ENCODE data around the gene ZNF592. TPM values are rescaled to one million over a fixed set of nuclear protein-coding genes. Genes with fewer than 3 reads are reported as not detected.

Gene ZNF592
- total and polyA plus RNA-seq, 7 experiments from 2014 or later, result 4.9 to 39.0 (median 37.2) TPM

DNA sequence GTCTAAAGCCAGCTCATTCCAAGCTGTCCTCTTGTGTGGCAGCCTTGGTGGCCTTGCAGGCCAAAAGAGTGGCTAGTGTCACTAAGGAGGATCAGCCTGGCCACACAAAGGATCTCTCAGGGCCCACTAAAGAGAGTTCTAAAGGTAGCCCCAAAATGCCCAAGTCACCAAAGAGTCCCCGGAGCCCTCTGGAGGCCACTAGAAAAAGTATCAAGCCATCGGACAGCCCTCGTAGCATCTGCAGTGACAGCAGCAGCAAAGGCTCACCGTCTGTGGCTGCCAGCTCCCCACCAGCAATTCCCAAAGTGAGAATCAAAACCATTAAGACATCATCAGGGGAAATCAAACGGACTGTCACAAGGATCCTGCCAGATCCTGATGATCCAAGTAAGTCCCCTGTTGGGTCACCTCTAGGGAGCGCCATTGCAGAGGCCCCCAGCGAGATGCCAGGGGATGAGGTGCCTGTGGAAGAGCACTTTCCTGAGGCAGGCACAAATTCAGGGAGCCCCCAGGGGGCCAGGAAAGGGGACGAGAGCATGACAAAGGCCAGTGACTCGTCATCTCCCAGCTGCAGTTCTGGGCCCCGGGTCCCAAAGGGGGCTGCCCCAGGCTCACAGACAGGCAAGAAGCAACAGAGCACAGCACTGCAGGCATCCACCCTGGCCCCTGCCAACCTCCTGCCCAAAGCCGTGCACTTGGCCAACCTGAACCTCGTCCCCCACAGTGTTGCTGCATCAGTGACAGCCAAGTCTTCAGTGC lies 35.3 kb downstream of the ZNF592 start:
- H3K4me3 ChIP-seq (ENCODE audit: low read length), result no peak overlapping the region
- no peak overlapping the region for H3K27ac ChIP-seq (ENCODE audit: low read depth, low read length)
- H3K36me3 ChIP-seq (ENCODE audit: control insufficient read depth in 2 of 3, insufficient read depth in 3 of 3, low read length in 3 of 3), result peaks cover 11 to 42% (median 22%) of the 10 kb centered on the region in 3 experiments
- Mint-ChIP-seq H3K27ac (peak overlapping the region in 2 of 9 donors; percentile 17 to 48), H3K36me3 (peaks cover 6 to 34% (median 18%) of the 10 kb centered on the region in 5 donors), H3K4me3 (no peak overlapping the region), H3K4me1 (peaks cover 27 to 56% (median 42%) of the 10 kb centered on the region in 7 donors), H3K27me3 (no peaks in the 10 kb centered on the region), H3K9me3 (no peaks in the 10 kb centered on the region)
- no peaks in the 10 kb centered on the region for H3K4me1 ChIP-seq (ENCODE audit: control insufficient read depth in 2 of 2, insufficient read depth in 2 of 2, low read length in 2 of 2)
- H3K27me3 ChIP-seq (ENCODE audit: control insufficient read depth in 2 of 2, insufficient read depth in 2 of 2, low read length in 2 of 2), result no peaks in the 10 kb centered on the region
- intact Hi-C loops (cut with micrococcal nuclease), result no loop called here
- no peak for DNase-seq
- ChIA-PET CTCF (interaction anchor here (0.7 kb wide), 1 partner anchor 68 kb away, joined by 3 read pairs; no protein-coding TSS in a partner anchor), POLR2A (interaction anchor here (1.7 kb wide), 1 partner anchor 68 kb away, joined by 4 read pairs; the partner anchor contains the start of gene SEC11A)
- ATAC-seq, result no peak
- H3K9me3 ChIP-seq (ENCODE audit: control insufficient read depth in 2 of 3, low read length in 3 of 3), result no peaks in the 10 kb centered on the region

DNA sequence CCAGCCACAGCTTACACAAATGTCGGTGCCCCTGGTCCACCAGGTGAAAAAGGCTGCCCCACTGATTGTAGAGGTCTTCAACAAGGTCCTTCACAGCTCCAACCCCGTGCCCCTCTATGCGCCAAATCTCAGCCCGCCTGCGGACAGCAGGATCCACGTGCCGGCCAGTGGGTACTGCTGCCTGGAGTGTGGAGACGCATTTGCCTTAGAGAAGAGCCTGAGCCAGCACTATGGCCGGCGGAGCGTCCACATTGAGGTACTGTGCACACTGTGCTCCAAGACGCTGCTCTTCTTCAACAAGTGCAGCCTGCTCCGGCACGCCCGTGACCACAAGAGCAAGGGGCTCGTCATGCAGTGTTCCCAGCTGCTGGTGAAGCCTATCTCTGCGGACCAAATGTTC lies 35.9 kb downstream of the ZNF592 start:
- peaks cover 6 to 34% (median 16%) of the 10 kb centered on the region in 5 donors for H3K36me3 Mint-ChIP-seq

DNA sequence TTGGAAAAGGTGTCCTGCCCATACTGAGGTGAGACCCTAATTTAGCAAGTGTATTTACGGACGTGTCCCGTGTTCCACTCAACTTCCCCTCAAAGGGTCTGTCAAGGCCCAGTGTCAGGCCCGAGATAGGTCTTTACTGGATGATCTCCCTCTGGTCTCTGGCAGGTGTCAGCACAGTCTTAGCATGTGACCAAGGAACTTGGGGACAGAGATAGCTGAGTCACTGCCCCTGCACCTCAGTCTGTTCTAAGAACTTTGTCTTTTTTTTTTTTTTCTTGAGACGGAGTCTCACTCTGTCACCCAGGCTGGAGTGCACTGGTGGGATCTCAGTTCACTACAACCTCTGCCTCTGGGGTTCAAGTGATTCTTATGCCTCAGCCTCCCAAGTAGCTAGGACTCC lies 36.7 kb downstream of the ZNF592 start:
- Histone ChIP-seq H3K27me3 (ENCODE audit: control insufficient read depth in 2 of 2, insufficient read depth in 2 of 2, low read length in 2 of 2) (no peaks in the 10 kb centered on the region), H3K27ac (ENCODE audit: low read depth, low read length) (no peak overlapping the region), H3K4me1 (ENCODE audit: control insufficient read depth in 2 of 2, insufficient read depth in 2 of 2, low read length in 2 of 2) (no peaks in the 10 kb centered on the region), H3K36me3 (ENCODE audit: control insufficient read depth in 2 of 3, insufficient read depth in 3 of 3, low read length in 3 of 3) (peaks cover 11 to 41% (median 20%) of the 10 kb centered on the region in 3 experiments), H3K9me3 (ENCODE audit: control insufficient read depth in 2 of 3, low read length in 3 of 3) (no peaks in the 10 kb centered on the region), H3K4me3 (ENCODE audit: low read length) (no peak overlapping the region)
- Mint-ChIP-seq H3K36me3 (peaks cover 6 to 34% (median 16%) of the 10 kb centered on the region in 5 donors), H3K4me1 (peaks cover 27 to 47% (median 42%) of the 10 kb centered on the region in 7 donors), H3K4me3 (no peak overlapping the region), H3K9me3 (no peaks in the 10 kb centered on the region), H3K27me3 (no peaks in the 10 kb centered on the region), H3K27ac (peak overlapping the region in 3 of 9 donors; percentile 38 to 64 (median 40))
- no peak for ATAC-seq
- CTCF ChIA-PET, result no interaction called here
- intact Hi-C loops (cut with micrococcal nuclease), result no loop called here
- POLR2A ChIA-PET, result interaction anchor here (0.7 kb wide), 1 partner anchor 23 kb away, joined by 3 read pairs; no protein-coding TSS in a partner anchor
- DNase-seq, result no peak

More for the DNA sequence above, 35.9 kb downstream of the ZNF592 start:
- Histone ChIP-seq H3K27ac (ENCODE audit: low read depth, low read length) (no peak overlapping the region), H3K4me1 (ENCODE audit: control insufficient read depth in 2 of 2, insufficient read depth in 2 of 2, low read length in 2 of 2) (no peaks in the 10 kb centered on the region), H3K4me3 (ENCODE audit: low read length) (no peak overlapping the region), H3K9me3 (ENCODE audit: control insufficient read depth in 2 of 3, low read length in 3 of 3) (no peaks in the 10 kb centered on the region), H3K36me3 (ENCODE audit: control insufficient read depth in 2 of 3, insufficient read depth in 3 of 3, low read length in 3 of 3) (peaks cover 11 to 40% (median 20%) of the 10 kb centered on the region in 3 experiments), H3K27me3 (ENCODE audit: control insufficient read depth in 2 of 2, insufficient read depth in 2 of 2, low read length in 2 of 2) (no peaks in the 10 kb centered on the region)
- H3K27me3 Mint-ChIP-seq, result no peaks in the 10 kb centered on the region
- peaks cover 26 to 51% (median 41%) of the 10 kb centered on the region in 7 donors for H3K4me1 Mint-ChIP-seq
- no peaks in the 10 kb centered on the region for H3K9me3 Mint-ChIP-seq
- ChIA-PET CTCF (no interaction called here), POLR2A (interaction anchor here (1.7 kb wide), 1 partner anchor 69 kb away, joined by 4 read pairs; the partner anchor contains the start of gene SEC11A)
- intact Hi-C loops (cut with micrococcal nuclease), result no loop called here
- no peak for DNase-seq
- no peak overlapping the region for H3K27ac Mint-ChIP-seq
- no peak for ATAC-seq
- no peak overlapping the region for H3K4me3 Mint-ChIP-seq

DNA sequence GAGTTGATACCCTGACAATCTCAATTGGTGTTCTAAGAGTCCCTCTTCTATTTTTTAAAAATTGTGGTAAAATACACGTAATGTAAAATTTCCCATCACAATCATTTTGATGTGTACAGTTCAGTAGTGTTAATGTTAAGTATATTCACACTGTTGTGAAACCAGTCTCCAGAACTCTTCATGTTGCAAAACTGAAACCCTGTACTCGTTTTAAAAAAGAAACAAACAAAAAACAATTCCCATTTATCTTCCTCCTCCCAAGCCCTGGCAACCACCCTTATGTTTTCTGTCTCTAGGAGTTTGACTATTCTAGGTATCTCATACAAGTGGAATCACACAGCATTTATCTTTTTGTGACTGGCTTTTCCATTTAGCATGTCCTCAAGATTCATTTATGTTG lies 40.1 kb downstream of the ZNF592 start:
- peaks cover 27 to 52% (median 45%) of the 10 kb centered on the region in 7 donors for H3K4me1 Mint-ChIP-seq
- peak overlapping the region in 3 of 9 donors; percentile 19 to 60 (median 57) for H3K27ac Mint-ChIP-seq
- CTCF ChIA-PET, result no interaction called here
- no peak overlapping the region for H3K4me3 ChIP-seq (ENCODE audit: low read length)
- no peak overlapping the region for H3K27ac ChIP-seq (ENCODE audit: low read depth, low read length)
- H3K27me3 Mint-ChIP-seq, result no peaks in the 10 kb centered on the region
- ATAC-seq (no peak), DNase-seq (no peak)
- H3K27me3 ChIP-seq (ENCODE audit: control insufficient read depth in 2 of 2, insufficient read depth in 2 of 2, low read length in 2 of 2), result no peaks in the 10 kb centered on the region
- intact Hi-C loops (cut with micrococcal nuclease), result no loop called here
- peaks cover 8 to 50% (median 17%) of the 10 kb centered on the region in 3 experiments for H3K36me3 ChIP-seq (ENCODE audit: control insufficient read depth in 2 of 3, insufficient read depth in 3 of 3, low read length in 3 of 3)
- H3K4me3 Mint-ChIP-seq, result no peak overlapping the region
- H3K9me3 ChIP-seq (ENCODE audit: control insufficient read depth in 2 of 3, low read length in 3 of 3), result no peaks in the 10 kb centered on the region
- H3K9me3 Mint-ChIP-seq, result no peaks in the 10 kb centered on the region
- H3K36me3 Mint-ChIP-seq, result peaks cover 15 to 47% (median 24%) of the 10 kb centered on the region in 5 donors
- POLR2A ChIA-PET, result interaction anchor here (0.9 to 1.2 kb wide), 2 partner anchors 67 to 72 kb away, joined by 3 read pairs; partner anchors contain the start of gene SEC11A
- no peaks in the 10 kb centered on the region for H3K4me1 ChIP-seq (ENCODE audit: control insufficient read depth in 2 of 2, insufficient read depth in 2 of 2, low read length in 2 of 2)

DNA sequence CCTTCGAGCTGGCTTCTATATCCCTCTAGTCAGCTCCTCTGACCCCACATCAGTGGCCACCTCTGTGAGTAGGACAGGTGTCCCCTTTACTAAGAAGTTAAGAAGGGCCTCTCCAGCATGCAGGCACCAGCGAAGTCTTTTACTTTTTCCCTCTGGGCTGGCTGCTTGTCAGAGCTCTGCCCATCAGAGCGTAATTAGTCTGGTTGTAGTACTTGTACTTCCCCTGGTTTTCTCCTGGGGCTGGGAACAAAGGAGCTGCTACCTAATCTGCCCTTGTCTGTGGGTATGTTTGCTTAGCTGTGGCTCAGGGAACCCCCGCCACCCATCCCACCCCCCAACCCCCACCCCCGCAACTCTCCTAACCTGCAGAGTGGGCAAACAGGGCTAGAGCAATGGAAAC lies 41.4 kb downstream of the ZNF592 start:
- no peak overlapping the region for H3K4me3 Mint-ChIP-seq
- no peaks in the 10 kb centered on the region for H3K9me3 ChIP-seq (ENCODE audit: control insufficient read depth in 2 of 3, low read length in 3 of 3)
- intact Hi-C loops (cut with micrococcal nuclease), result no loop called here
- H3K36me3 Mint-ChIP-seq, result peaks cover 13 to 35% (median 23%) of the 10 kb centered on the region in 5 donors
- no peak for DNase-seq
- CTCF ChIA-PET, result no interaction called here
- H3K4me1 ChIP-seq (ENCODE audit: control insufficient read depth in 2 of 2, insufficient read depth in 2 of 2, low read length in 2 of 2), result no peaks in the 10 kb centered on the region
- H3K27me3 ChIP-seq (ENCODE audit: control insufficient read depth in 2 of 2, insufficient read depth in 2 of 2, low read length in 2 of 2), result no peaks in the 10 kb centered on the region
- peak overlapping the region in 3 of 9 donors; percentile 4 to 72 (median 51) for H3K27ac Mint-ChIP-seq
- no peak overlapping the region for H3K4me3 ChIP-seq (ENCODE audit: low read length)
- H3K27ac ChIP-seq (ENCODE audit: low read depth, low read length), result no peak overlapping the region
- H3K27me3 Mint-ChIP-seq, result no peaks in the 10 kb centered on the region
- H3K36me3 ChIP-seq (ENCODE audit: control insufficient read depth in 2 of 3, insufficient read depth in 3 of 3, low read length in 3 of 3), result peaks cover 9 to 41% (median 9%) of the 10 kb centered on the region in 3 experiments
- POLR2A ChIA-PET, result interaction anchor here (0.8 to 1.2 kb wide), 3 partner anchors 68 to 131 kb away, joined by 3 read pairs; partner anchors contain the start of gene SEC11A
- peaks cover 27 to 50% (median 40%) of the 10 kb centered on the region in 7 donors for H3K4me1 Mint-ChIP-seq
- ATAC-seq, result no peak
- no peaks in the 10 kb centered on the region for H3K9me3 Mint-ChIP-seq

DNA sequence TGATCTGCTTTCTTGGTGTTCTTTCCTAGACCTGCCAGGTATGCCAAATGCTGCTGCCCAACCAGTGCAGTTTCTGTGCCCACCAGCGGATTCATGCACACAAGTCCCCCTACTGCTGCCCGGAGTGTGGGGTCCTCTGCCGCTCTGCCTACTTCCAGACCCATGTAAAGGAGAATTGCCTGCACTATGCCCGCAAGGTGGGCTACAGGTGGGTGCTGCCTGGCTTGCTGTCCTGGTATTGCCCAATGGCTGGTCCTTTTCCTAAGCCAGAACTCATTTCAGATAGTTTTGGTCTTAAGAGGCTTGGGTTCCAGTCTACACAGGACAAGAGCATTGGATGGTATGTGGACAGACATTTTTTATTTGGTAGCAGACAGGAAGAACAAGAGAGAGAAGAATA lies 42.3 kb downstream of the ZNF592 start:
- Histone ChIP-seq H3K9me3 (ENCODE audit: control insufficient read depth in 2 of 3, low read length in 3 of 3) (no peaks in the 10 kb centered on the region), H3K4me3 (ENCODE audit: low read length) (no peak overlapping the region), H3K27me3 (ENCODE audit: control insufficient read depth in 2 of 2, insufficient read depth in 2 of 2, low read length in 2 of 2) (no peaks in the 10 kb centered on the region), H3K27ac (ENCODE audit: low read depth, low read length) (no peak overlapping the region), H3K4me1 (ENCODE audit: control insufficient read depth in 2 of 2, insufficient read depth in 2 of 2, low read length in 2 of 2) (no peaks in the 10 kb centered on the region), H3K36me3 (ENCODE audit: control insufficient read depth in 2 of 3, insufficient read depth in 3 of 3, low read length in 3 of 3) (peaks cover 7 to 40% (median 9%) of the 10 kb centered on the region in 3 experiments)
- Mint-ChIP-seq H3K27me3 (no peaks in the 10 kb centered on the region), H3K9me3 (no peaks in the 10 kb centered on the region), H3K36me3 (peaks cover 15 to 30% (median 18%) of the 10 kb centered on the region in 5 donors), H3K27ac (peak overlapping the region in 5 of 9 donors; percentile 28 to 72 (median 38)), H3K4me1 (peaks cover 21 to 44% (median 35%) of the 10 kb centered on the region in 7 donors), H3K4me3 (no peak overlapping the region)
- ATAC-seq (no peak), DNase-seq (no peak)
- CTCF ChIA-PET, result interaction anchor here (0.6 kb wide), 1 partner anchor 219 kb away, joined by 3 read pairs; no protein-coding TSS in a partner anchor
- POLR2A ChIA-PET, result no interaction called here
- intact Hi-C loops (cut with micrococcal nuclease), result no loop called here

Data from naive thymus-derived CD4-positive, alpha-beta T cell (primary cell).